Left lung (tissue), 10 donors: ENCODE measurements around the gene ZNF804A. TPM values are rescaled to one million over a fixed set of nuclear protein-coding genes. Genes with fewer than 3 reads are reported as not detected.

Source experiments
- ATAC-seq: fragments of 200-7000 bp; cut with Tn5 transposase; one replicate; pipeline ENCODE4 v1.9.1; 2020; ENCODE audit warnings: moderate library complexity
- DNase-seq, 4 donors: peaks; one replicate each; pipeline ENCODE4 v3.0.0-alpha.2; 2013 to 2020
- H3K27ac ChIP-seq, 2 donors: fragments of 200-600 bp; sonication (generic) in 1 of 2; one replicate each; pipeline versions ENCODE4 v1.5.0 to v1.8.0; 2020 to 2021
- H3K27me3 ChIP-seq, 2 donors: fragments of 200-600 bp; sonication (generic) in 1 of 2; one replicate each; pipeline versions ENCODE4 v1.5.0 to v1.8.0; 2020 to 2021
- H3K36me3 ChIP-seq, 2 donors: fragments of 200-600 bp; sonication (generic) in 1 of 2; one replicate each; pipeline versions ENCODE4 v1.5.0 to v1.8.0; 2020 to 2021
- H3K4me1 ChIP-seq, 2 donors: fragments of 200-600 bp; one replicate each; pipeline ENCODE4 v1.8.0; 2021
- H3K4me3 ChIP-seq, 2 donors: fragments of 200-600 bp; sonication (generic) in 1 of 2; one replicate each; pipeline versions ENCODE4 v1.5.0 to v1.8.0; 2020 to 2021; ENCODE audit warnings: mild to moderate bottlenecking in 1 of 2
- H3K9me3 ChIP-seq, 2 donors: fragments of 200-600 bp; sonication (generic) in 1 of 2; one replicate each; pipeline versions ENCODE4 v1.5.0 to v1.8.0; 2020 to 2021
- CTCF ChIP-seq, 2 donors: fragments of 200-600 bp; sonication (generic) in 1 of 2; IDR thresholded peaks; one replicate each; pipeline versions ENCODE4 v1.5.0 to v1.8.0; 2021; ENCODE audit warnings: antibody characterized with exemption in 2 of 2
- intact Hi-C, 2 donors: fragments of 100-400 bp; cut with DNase I; formaldehyde crosslinking; loops; one replicate each; pipeline versions ENCODE4 v1.11.2 to v1.14.2; 2022
- polyA plus RNA-seq, 6 donors: library from polyadenylated mRNA; unstranded; fragments of 120-200 nt; gene quantifications; one replicate each; pipeline ENCODE4 v1.2.1, GENCODE V29; 2013; ENCODE audit not compliant: insufficient read length in 6 of 6
- total RNA-seq, 2 donors: library from RNA; stranded (reverse); fragmentation: NEBNext Ultra II Directional; extraction: Animal tissue kit (Norgen Biotek cat#: 25700); gene quantifications; one replicate each; pipeline ENCODE4 v1.2.1, GENCODE V29; 2021
- donor health status: DM: no; HTN: yes; CAD: no.
- donor health status: DM: no; HTN: no; CAD: no.

Gene ZNF804A
- total and polyA plus RNA-seq, 8 donors = 0.04 to 0.86 (median 0.09) TPM; not detected in 1

- no peak for ATAC-seq
- Histone ChIP-seq H3K4me1 (no peaks in the 10 kb centered on the region), H3K27me3 (no peaks in the 10 kb centered on the region), H3K36me3 (no peaks in the 10 kb centered on the region), H3K9me3 (peaks cover 0 to 2% of the 10 kb centered on the region in 2 donors), H3K4me3 (no peak overlapping the region), H3K27ac (no peak overlapping the region)
- intact Hi-C loops = no loop called here
- peak in 1 of 4 donors; percentile 0 for DNase-seq
- no peak for TF ChIP-seq CTCF (IDR thresholded peaks at IDR 0.05)
These were observed 216.1 kb downstream of the ZNF804A start for GRCh38 chr2:184814421-184814820.

- intact Hi-C loops = no loop called here
- ATAC-seq = no peak
- H3K27me3 ChIP-seq = no peaks in the 10 kb centered on the region
These were observed 217.5 kb downstream of the ZNF804A start for GRCh38 chr2:184815824-184816223.

GRCh38 chr2:184824597-184824996 is 226.3 kb downstream of the ZNF804A start:
- ATAC-seq = no peak
- no peak for TF ChIP-seq CTCF (IDR thresholded peaks at IDR 0.05)

More at GRCh38 chr2:184815824-184816223, 217.5 kb downstream of the ZNF804A start:
- Histone ChIP-seq H3K4me1 (no peaks in the 10 kb centered on the region), H3K27ac (no peak overlapping the region), H3K36me3 (no peaks in the 10 kb centered on the region), H3K4me3 (no peak overlapping the region), H3K9me3 (no peaks in the 10 kb centered on the region)
- TF ChIP-seq CTCF (IDR thresholded peaks at IDR 0.05) = no peak
- no peak for DNase-seq

GRCh38 chr2:184830531-184830930 is 232.2 kb downstream of the ZNF804A start:
- TF ChIP-seq CTCF (IDR thresholded peaks at IDR 0.05) = no peak
- H3K27me3 ChIP-seq = no peaks in the 10 kb centered on the region
- ATAC-seq (no peak), DNase-seq (no peak)
- H3K9me3 ChIP-seq = no peaks in the 10 kb centered on the region
- H3K27ac ChIP-seq = no peak overlapping the region
- H3K4me1 ChIP-seq = no peaks in the 10 kb centered on the region
- H3K4me3 ChIP-seq = no peak overlapping the region
- H3K36me3 ChIP-seq = no peaks in the 10 kb centered on the region
- intact Hi-C loops = no loop called here

More at GRCh38 chr2:184824597-184824996, 226.3 kb downstream of the ZNF804A start:
- no peak for DNase-seq
- no peaks in the 10 kb centered on the region for H3K36me3 ChIP-seq
- intact Hi-C loops = no loop called here
- H3K9me3 ChIP-seq = no peaks in the 10 kb centered on the region
- H3K27me3 ChIP-seq = no peaks in the 10 kb centered on the region
- H3K4me3 ChIP-seq = no peak overlapping the region
- no peaks in the 10 kb centered on the region for H3K4me1 ChIP-seq
- H3K27ac ChIP-seq = no peak overlapping the region

GRCh38 chr2:184834699-184835397 is 236.5 kb downstream of the ZNF804A start:
- intact Hi-C loops = no loop called here
- H3K27me3 ChIP-seq = no peaks in the 10 kb centered on the region
- DNase-seq = peak in 1 of 4 donors; percentile 2
- no peak overlapping the region for H3K27ac ChIP-seq
- no peaks in the 10 kb centered on the region for H3K36me3 ChIP-seq
- no peaks in the 10 kb centered on the region for H3K9me3 ChIP-seq
- no peak for ATAC-seq
- no peak overlapping the region for H3K4me3 ChIP-seq
- H3K4me1 ChIP-seq = no peaks in the 10 kb centered on the region
- no peak for TF ChIP-seq CTCF (IDR thresholded peaks at IDR 0.05)
